ENCODE measurements around the gene GATAD2A. TPM values are rescaled to one million over a fixed set of nuclear protein-coding genes. Genes with fewer than 3 reads are reported as not detected.
"Not testable (repeated sequence)": the region's sequence is repeated elsewhere in the genome, so short reads cannot be mapped to it uniquely, and the experiment has no call there.

The GATAD2A gene
- total and polyA plus RNA-seq, 2 donors from 2014 or later = 18.0 to 91.0 TPM

GRCh38 chr19:19385896-19386869 is 19.3 kb upstream of the GATAD2A start:
- Histone ChIP-seq H3K27me3 (ENCODE audit: control insufficient read depth, insufficient read depth, low read length) (no peaks in the 10 kb centered on the region), H3K9ac (ENCODE audit: low read length in 3 of 3) (peak overlapping the region; percentile 18 to 91 (median 76)), H3K4me1 (ENCODE audit: control insufficient read depth in 2 of 3, insufficient read depth in 2 of 3, low read depth in 1 of 3, low read length in 3 of 3) (peaks cover 5 to 29% (median 25%) of the 10 kb centered on the region in 3 donors), H3K4me3 (ENCODE audit: low read length in 3 of 3) (peak overlapping the region; percentile 57 to 81 (median 77)), H3K9me3 (ENCODE audit: control insufficient read depth in 2 of 3, insufficient read depth in 1 of 3, low read length in 3 of 3) (no peaks in the 10 kb centered on the region), H3K36me3 (ENCODE audit: control insufficient read depth in 2 of 3, insufficient read depth in 3 of 3, low read length in 3 of 3) (no peaks in the 10 kb centered on the region), H3K27ac (ENCODE audit: low read depth in 2 of 2, low read length in 2 of 2) (peak overlapping the region; percentile 18 to 48)
- intact Hi-C loops (cut with DNase I) = no loop called here
- TF ChIP-seq, protein P1, sequence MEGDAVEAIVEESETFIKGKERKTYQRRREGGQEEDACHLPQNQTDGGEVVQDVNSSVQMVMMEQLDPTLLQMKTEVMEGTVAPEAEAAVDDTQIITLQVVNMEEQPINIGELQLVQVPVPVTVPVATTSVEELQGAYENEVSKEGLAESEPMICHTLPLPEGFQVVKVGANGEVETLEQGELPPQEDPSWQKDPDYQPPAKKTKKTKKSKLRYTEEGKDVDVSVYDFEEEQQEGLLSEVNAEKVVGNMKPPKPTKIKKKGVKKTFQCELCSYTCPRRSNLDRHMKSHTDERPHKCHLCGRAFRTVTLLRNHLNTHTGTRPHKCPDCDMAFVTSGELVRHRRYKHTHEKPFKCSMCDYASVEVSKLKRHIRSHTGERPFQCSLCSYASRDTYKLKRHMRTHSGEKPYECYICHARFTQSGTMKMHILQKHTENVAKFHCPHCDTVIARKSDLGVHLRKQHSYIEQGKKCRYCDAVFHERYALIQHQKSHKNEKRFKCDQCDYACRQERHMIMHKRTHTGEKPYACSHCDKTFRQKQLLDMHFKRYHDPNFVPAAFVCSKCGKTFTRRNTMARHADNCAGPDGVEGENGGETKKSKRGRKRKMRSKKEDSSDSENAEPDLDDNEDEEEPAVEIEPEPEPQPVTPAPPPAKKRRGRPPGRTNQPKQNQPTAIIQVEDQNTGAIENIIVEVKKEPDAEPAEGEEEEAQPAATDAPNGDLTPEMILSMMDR (IDR thresholded peaks at IDR 0.05; ENCODE audit: borderline replicate concordance, extremely low read depth, insufficient read depth) = no peak
- DNase-seq (peak in 3 of 5 donors; percentile 80 to 91 (median 86)), FAIRE-seq (no peak)

DNA sequence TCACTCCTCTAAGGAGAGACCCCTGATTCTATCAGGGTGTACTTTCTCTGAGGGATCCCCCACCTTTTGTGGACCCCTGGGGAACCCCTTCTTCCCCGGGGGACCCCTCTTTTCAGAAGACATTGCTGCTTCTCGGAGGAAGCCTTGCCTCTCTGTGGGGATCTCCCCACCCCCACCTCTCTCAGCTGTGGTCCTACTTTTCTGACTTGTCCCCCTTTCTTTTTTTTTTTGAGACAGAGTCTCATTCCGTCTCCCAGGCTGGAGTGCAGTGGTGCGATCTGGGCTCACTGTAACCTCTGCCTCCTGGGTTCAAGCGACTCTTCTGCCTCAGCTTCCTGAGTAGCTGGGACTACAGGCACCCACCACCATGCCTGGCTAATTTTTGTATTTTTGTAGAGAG is 18.4 kb upstream of the GATAD2A start:
- Histone ChIP-seq H3K36me3 (ENCODE audit: control insufficient read depth in 2 of 3, insufficient read depth in 3 of 3, low read length in 3 of 3) (no peaks in the 10 kb centered on the region), H3K27me3 (ENCODE audit: control insufficient read depth, insufficient read depth, low read length) (no peaks in the 10 kb centered on the region), H3K4me1 (ENCODE audit: control insufficient read depth in 2 of 3, insufficient read depth in 2 of 3, low read depth in 1 of 3, low read length in 3 of 3) (peaks cover 5 to 29% (median 25%) of the 10 kb centered on the region in 3 donors), H3K9ac (ENCODE audit: low read length in 3 of 3) (peak overlapping the region in 1 of 3 donors; percentile 91), H3K9me3 (ENCODE audit: control insufficient read depth in 2 of 3, insufficient read depth in 1 of 3, low read length in 3 of 3) (no peaks in the 10 kb centered on the region), H3K27ac (ENCODE audit: low read depth in 2 of 2, low read length in 2 of 2) (peak overlapping the region in 1 of 2 donors; percentile 48), H3K4me3 (ENCODE audit: low read length in 3 of 3) (peak overlapping the region in 1 of 3 donors; percentile 81)
- DNase-seq = no peak
- TF ChIP-seq, protein P1 (IDR thresholded peaks at IDR 0.05; ENCODE audit: borderline replicate concordance, extremely low read depth, insufficient read depth) = no peak
- no peak for FAIRE-seq
- intact Hi-C loops (cut with DNase I) = no loop called here

DNA sequence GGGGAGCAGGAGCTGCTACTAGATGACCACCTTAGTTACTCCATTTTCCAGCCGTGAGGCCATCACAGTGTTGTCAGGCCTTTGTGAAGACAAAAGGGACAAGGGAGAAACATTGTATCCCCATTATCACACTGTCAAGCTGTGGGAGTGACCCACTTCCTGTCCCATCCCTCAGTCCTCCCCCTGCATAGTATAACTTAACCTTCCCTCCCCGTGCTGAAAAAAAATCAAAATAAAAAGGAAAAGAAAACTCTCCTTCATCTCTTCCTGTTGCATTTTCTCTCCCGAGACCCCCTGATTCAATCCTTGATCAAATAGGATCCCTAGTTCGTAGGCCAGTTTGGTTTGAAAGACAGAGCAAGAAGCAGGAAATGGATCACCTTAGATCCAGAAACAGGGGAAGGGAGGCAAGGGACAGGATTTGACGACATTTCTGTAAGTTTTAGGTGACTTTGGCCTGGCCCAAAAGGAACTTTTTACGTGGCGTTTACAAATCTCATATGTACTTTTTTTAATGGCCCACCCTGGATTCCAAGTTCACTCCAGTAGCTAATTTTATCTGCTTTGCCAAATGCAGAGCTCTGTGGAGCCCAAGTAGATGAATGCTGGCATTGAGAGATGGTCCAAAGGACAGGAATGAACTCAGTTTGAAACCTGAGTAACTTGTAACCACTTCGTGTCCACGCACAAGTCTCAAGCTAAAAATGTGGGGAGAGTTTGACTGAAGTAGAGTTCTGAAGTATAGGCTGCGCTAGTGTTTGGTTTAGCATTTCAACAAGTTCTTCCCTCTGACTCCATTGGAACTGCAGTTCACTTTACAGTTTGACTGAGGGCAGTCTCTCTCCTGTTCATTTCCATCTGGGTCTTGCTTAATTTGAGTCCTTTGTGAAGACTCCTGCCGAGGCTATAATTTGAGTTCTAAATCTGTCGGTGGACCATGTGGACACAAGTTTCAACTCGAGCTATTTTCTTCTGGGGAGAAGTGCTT is 16.6 kb upstream of the GATAD2A start:
- H3K4me1 ChIP-seq (ENCODE audit: control insufficient read depth in 2 of 3, insufficient read depth in 2 of 3, low read depth in 1 of 3, low read length in 3 of 3) = peaks cover 5 to 29% (median 28%) of the 10 kb centered on the region in 3 donors
- H3K27me3 ChIP-seq (ENCODE audit: control insufficient read depth, insufficient read depth, low read length) = no peaks in the 10 kb centered on the region
- no peaks in the 10 kb centered on the region for H3K36me3 ChIP-seq (ENCODE audit: control insufficient read depth in 2 of 3, insufficient read depth in 3 of 3, low read length in 3 of 3)
- intact Hi-C loops (cut with DNase I) = no loop called here
- peak overlapping the region; percentile 1 to 34 for H3K27ac ChIP-seq (ENCODE audit: low read depth in 2 of 2, low read length in 2 of 2)
- H3K9ac ChIP-seq (ENCODE audit: low read length in 3 of 3) = no peak overlapping the region
- no peaks in the 10 kb centered on the region for H3K9me3 ChIP-seq (ENCODE audit: control insufficient read depth in 2 of 3, insufficient read depth in 1 of 3, low read length in 3 of 3)
- FAIRE-seq (no peak), DNase-seq (peak in 3 of 5 donors; percentile 5 to 66 (median 64))
- TF ChIP-seq, protein P1 (IDR thresholded peaks at IDR 0.05; ENCODE audit: borderline replicate concordance, extremely low read depth, insufficient read depth) = no peak
- peak overlapping the region in 2 of 3 donors; percentile 22 to 33 for H3K4me3 ChIP-seq (ENCODE audit: low read length in 3 of 3)

DNA sequence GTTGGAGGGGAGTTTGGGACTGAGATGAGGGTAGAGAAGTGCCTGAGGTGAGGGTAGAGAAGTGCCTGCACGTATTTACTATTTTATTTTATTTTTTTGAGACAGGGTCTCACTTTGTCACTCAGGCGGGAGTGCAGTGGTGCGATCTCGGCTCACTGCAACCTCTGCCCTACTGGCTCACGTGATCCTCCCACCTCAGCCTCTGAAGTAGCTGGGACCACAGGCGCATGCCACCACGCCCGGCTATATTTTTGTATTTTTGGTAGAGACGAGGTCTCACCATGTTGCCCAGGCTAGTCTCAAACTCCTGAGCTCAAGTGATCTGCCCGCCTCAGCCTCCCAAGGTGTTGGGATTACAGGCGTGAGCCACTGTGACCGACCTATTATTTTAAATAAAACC is 15.8 kb upstream of the GATAD2A start:
- H3K9ac ChIP-seq (ENCODE audit: low read length in 3 of 3); intact Hi-C loops (cut with DNase I); H3K27me3 ChIP-seq (ENCODE audit: control insufficient read depth, insufficient read depth, low read length); H3K9me3 ChIP-seq (ENCODE audit: control insufficient read depth in 2 of 3, insufficient read depth in 1 of 3, low read length in 3 of 3); FAIRE-seq; H3K36me3 ChIP-seq (ENCODE audit: control insufficient read depth in 2 of 3, insufficient read depth in 3 of 3, low read length in 3 of 3); H3K27ac ChIP-seq (ENCODE audit: low read depth in 2 of 2, low read length in 2 of 2): not testable (repeated sequence)
- peak in 1 of 5 donors; percentile 41 for DNase-seq
- H3K4me1 ChIP-seq (ENCODE audit: control insufficient read depth in 2 of 3, insufficient read depth in 2 of 3, low read depth in 1 of 3, low read length in 3 of 3) = peaks cover 5 to 28% (median 27%) of the 10 kb centered on the region in 3 donors
- H3K4me3 ChIP-seq (ENCODE audit: low read length in 3 of 3) = peak overlapping the region in 1 of 3 donors; percentile 33

DNA sequence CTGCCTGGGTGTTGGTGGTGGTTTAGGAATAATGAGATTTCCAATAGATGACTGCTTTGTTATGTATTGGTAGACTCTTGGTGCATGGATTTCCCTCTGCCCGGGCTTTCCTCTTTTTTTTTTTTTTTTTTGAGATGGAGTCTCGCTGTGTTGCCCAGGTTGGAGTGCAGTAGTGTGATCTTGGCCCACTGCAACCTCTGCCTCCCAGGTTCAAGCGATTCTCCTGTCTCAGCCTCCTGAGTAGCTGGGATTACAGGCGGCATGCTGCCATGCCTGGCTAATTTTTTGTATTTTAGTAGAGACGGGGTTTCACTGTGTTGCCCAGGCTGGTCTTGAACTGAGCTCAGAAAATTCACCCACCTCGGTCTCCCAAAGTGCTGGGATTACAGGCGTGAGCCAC is 11.1 kb upstream of the GATAD2A start:
- H3K4me3 ChIP-seq (ENCODE audit: low read length in 3 of 3); H3K36me3 ChIP-seq (ENCODE audit: control insufficient read depth in 2 of 3, insufficient read depth in 3 of 3, low read length in 3 of 3); DNase-seq; H3K9me3 ChIP-seq (ENCODE audit: control insufficient read depth in 2 of 3, insufficient read depth in 1 of 3, low read length in 3 of 3); FAIRE-seq; H3K9ac ChIP-seq (ENCODE audit: low read length in 3 of 3); H3K27me3 ChIP-seq (ENCODE audit: control insufficient read depth, insufficient read depth, low read length); intact Hi-C loops (cut with DNase I); H3K27ac ChIP-seq (ENCODE audit: low read depth in 2 of 2, low read length in 2 of 2): not testable (repeated sequence)
- H3K4me1 ChIP-seq (ENCODE audit: control insufficient read depth in 2 of 3, insufficient read depth in 2 of 3, low read depth in 1 of 3, low read length in 3 of 3) = peaks cover 0 to 15% (median 9%) of the 10 kb centered on the region in 3 donors

Measured in kidney (tissue), 14 donors.